Measurements from ENCODE around the gene TAF6.

The TAF6 gene

DNA sequence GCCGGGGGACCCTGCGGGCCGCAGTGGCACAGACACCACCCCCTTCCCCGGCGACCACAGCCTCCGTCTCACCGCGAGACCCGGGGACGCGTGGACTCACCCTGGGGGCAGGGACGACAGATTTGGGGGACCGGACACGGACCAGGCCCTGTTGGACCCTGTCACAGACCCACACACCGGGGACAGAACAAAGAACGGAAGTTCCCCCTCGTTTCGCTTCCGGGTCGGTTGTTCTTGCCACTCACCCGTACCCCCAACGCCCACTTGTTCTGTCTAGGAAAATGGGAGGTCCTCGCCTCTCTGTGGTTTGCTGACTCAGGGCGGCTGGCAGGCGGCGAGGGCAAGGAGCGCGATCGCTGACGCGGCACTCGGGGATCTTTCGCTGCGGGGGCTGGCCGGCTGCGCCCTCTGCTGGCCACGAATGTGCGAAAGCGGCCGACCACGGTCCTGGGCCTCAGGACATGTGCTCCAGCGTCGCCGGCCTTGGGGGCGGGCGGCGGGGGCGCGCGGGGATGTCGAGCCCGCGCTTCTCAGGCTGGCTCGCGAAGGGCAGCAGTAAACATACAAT, 37.5 kb downstream of the TAF6 start, which contains the start of gene ZNF3 (continued):
- TF ChIP-seq, protein P1, sequence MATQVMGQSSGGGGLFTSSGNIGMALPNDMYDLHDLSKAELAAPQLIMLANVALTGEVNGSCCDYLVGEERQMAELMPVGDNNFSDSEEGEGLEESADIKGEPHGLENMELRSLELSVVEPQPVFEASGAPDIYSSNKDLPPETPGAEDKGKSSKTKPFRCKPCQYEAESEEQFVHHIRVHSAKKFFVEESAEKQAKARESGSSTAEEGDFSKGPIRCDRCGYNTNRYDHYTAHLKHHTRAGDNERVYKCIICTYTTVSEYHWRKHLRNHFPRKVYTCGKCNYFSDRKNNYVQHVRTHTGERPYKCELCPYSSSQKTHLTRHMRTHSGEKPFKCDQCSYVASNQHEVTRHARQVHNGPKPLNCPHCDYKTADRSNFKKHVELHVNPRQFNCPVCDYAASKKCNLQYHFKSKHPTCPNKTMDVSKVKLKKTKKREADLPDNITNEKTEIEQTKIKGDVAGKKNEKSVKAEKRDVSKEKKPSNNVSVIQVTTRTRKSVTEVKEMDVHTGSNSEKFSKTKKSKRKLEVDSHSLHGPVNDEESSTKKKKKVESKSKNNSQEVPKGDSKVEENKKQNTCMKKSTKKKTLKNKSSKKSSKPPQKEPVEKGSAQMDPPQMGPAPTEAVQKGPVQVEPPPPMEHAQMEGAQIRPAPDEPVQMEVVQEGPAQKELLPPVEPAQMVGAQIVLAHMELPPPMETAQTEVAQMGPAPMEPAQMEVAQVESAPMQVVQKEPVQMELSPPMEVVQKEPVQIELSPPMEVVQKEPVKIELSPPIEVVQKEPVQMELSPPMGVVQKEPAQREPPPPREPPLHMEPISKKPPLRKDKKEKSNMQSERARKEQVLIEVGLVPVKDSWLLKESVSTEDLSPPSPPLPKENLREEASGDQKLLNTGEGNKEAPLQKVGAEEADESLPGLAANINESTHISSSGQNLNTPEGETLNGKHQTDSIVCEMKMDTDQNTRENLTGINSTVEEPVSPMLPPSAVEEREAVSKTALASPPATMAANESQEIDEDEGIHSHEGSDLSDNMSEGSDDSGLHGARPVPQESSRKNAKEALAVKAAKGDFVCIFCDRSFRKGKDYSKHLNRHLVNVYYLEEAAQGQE (tag by site-specific recombination; IDR thresholded peaks at IDR 0.05): peak; percentile 49
- peak; percentile 86 for TF ChIP-seq ZNF610 (tag by site-specific recombination; IDR thresholded peaks at IDR 0.05; ENCODE audit: borderline replicate concordance)
- TF ChIP-seq ZNF623 (tag by site-specific recombination; IDR thresholded peaks at IDR 0.05): no peak; the same call in 1 of the 2 replicates
- TF ChIP-seq BCL11A (tag by site-specific recombination; IDR thresholded peaks at IDR 0.05; ENCODE audit: low read depth): 0 out of 2 replicates have a peak, but pooled peaks have one; percentile 72
- TF ChIP-seq, protein P2, sequence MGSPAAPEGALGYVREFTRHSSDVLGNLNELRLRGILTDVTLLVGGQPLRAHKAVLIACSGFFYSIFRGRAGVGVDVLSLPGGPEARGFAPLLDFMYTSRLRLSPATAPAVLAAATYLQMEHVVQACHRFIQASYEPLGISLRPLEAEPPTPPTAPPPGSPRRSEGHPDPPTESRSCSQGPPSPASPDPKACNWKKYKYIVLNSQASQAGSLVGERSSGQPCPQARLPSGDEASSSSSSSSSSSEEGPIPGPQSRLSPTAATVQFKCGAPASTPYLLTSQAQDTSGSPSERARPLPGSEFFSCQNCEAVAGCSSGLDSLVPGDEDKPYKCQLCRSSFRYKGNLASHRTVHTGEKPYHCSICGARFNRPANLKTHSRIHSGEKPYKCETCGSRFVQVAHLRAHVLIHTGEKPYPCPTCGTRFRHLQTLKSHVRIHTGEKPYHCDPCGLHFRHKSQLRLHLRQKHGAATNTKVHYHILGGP (tag by site-specific recombination; IDR thresholded peaks at IDR 0.05): peak; percentile 75
- no peak for TF ChIP-seq ZNF514 (tag by site-specific recombination; IDR thresholded peaks at IDR 0.05)
- TF ChIP-seq, protein P3, sequence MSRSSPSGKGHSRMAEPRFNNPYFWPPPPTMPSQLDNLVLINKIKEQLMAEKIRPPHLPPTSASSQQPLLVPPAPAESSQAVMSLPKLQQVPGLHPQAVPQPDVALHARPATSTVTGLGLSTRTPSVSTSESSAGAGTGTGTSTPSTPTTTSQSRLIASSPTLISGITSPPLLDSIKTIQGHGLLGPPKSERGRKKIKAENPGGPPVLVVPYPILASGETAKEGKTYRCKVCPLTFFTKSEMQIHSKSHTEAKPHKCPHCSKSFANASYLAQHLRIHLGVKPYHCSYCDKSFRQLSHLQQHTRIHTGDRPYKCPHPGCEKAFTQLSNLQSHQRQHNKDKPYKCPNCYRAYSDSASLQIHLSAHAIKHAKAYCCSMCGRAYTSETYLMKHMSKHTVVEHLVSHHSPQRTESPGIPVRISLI (tag by site-specific recombination; IDR thresholded peaks at IDR 0.05): no peak
- peak; percentile 88 for TF ChIP-seq ZIC2 (tag by site-specific recombination; IDR thresholded peaks at IDR 0.05)
- no peak for TF ChIP-seq ZNF791 (tag by site-specific recombination; IDR thresholded peaks at IDR 0.05)
- peak; percentile 69; the same call in 1 of the 2 replicates for TF ChIP-seq ZNF843 (tag by site-specific recombination; IDR thresholded peaks at IDR 0.05)
- peak; percentile 100 for TF ChIP-seq ZEB2 (tag by site-specific recombination; IDR thresholded peaks at IDR 0.05)
- TF ChIP-seq ZNF785 (tag by site-specific recombination; IDR thresholded peaks at IDR 0.05): no peak
- no peak for TF ChIP-seq ZNF19 (tag by site-specific recombination; IDR thresholded peaks at IDR 0.05; ENCODE audit: low read depth)
- TF ChIP-seq ZNF157 (tag by site-specific recombination; IDR thresholded peaks at IDR 0.05): no peak
- TF ChIP-seq GLIS2 (tag by site-specific recombination; IDR thresholded peaks at IDR 0.05): peak; percentile 82
- peak; percentile 80 for TF ChIP-seq ZNF600 (tag by site-specific recombination; IDR thresholded peaks at IDR 0.05)
- peak; percentile 98 for TF ChIP-seq ZSCAN30 (tag by site-specific recombination; IDR thresholded peaks at IDR 0.05)
- TF ChIP-seq ZNF24 (tag by site-specific recombination; IDR thresholded peaks at IDR 0.05): peak; percentile 92
- no peak for TF ChIP-seq SETDB1 (IDR thresholded peaks at IDR 0.05; ENCODE audit: insufficient read length, low read length)
- no peak for TF ChIP-seq ZBTB1 (tag by site-specific recombination; IDR thresholded peaks at IDR 0.05)
- TF ChIP-seq, protein P4, sequence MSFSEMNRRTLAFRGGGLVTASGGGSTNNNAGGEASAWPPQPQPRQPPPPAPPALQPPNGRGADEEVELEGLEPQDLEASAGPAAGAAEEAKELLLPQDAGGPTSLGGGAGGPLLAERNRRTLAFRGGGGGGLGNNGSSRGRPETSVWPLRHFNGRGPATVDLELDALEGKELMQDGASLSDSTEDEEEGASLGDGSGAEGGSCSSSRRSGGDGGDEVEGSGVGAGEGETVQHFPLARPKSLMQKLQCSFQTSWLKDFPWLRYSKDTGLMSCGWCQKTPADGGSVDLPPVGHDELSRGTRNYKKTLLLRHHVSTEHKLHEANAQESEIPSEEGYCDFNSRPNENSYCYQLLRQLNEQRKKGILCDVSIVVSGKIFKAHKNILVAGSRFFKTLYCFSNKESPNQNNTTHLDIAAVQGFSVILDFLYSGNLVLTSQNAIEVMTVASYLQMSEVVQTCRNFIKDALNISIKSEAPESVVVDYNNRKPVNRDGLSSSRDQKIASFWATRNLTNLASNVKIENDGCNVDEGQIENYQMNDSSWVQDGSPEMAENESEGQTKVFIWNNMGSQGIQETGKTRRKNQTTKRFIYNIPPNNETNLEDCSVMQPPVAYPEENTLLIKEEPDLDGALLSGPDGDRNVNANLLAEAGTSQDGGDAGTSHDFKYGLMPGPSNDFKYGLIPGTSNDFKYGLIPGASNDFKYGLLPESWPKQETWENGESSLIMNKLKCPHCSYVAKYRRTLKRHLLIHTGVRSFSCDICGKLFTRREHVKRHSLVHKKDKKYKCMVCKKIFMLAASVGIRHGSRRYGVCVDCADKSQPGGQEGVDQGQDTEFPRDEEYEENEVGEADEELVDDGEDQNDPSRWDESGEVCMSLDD (tag by site-specific recombination; IDR thresholded peaks at IDR 0.05): peak; percentile 99
- no peak for TF ChIP-seq ZNF112 (tag by site-specific recombination; IDR thresholded peaks at IDR 0.05)
- TF ChIP-seq ZSCAN23 (tag by site-specific recombination; IDR thresholded peaks at IDR 0.05): 0 out of 2 replicates have a peak, but pooled peaks have one; percentile 17
- no peak for TF ChIP-seq ZNF366 (tag by site-specific recombination; conservative IDR thresholded peaks at IDR 0.05)
- TF ChIP-seq RBAK (tag by site-specific recombination; IDR thresholded peaks at IDR 0.05): no peak
- TF ChIP-seq KLF16 (tag by site-specific recombination; IDR thresholded peaks at IDR 0.05): peak; percentile 90
- TF ChIP-seq, protein P5, sequence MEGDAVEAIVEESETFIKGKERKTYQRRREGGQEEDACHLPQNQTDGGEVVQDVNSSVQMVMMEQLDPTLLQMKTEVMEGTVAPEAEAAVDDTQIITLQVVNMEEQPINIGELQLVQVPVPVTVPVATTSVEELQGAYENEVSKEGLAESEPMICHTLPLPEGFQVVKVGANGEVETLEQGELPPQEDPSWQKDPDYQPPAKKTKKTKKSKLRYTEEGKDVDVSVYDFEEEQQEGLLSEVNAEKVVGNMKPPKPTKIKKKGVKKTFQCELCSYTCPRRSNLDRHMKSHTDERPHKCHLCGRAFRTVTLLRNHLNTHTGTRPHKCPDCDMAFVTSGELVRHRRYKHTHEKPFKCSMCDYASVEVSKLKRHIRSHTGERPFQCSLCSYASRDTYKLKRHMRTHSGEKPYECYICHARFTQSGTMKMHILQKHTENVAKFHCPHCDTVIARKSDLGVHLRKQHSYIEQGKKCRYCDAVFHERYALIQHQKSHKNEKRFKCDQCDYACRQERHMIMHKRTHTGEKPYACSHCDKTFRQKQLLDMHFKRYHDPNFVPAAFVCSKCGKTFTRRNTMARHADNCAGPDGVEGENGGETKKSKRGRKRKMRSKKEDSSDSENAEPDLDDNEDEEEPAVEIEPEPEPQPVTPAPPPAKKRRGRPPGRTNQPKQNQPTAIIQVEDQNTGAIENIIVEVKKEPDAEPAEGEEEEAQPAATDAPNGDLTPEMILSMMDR (tag by site-specific recombination; IDR thresholded peaks at IDR 0.05): peak; percentile 98
- TF ChIP-seq ZNF133 (tag by site-specific recombination; IDR thresholded peaks at IDR 0.05): no peak
- TF ChIP-seq ZNF394 (tag by site-specific recombination; IDR thresholded peaks at IDR 0.05; ENCODE audit: borderline replicate concordance): peak; percentile 71
- TF ChIP-seq, protein P6, sequence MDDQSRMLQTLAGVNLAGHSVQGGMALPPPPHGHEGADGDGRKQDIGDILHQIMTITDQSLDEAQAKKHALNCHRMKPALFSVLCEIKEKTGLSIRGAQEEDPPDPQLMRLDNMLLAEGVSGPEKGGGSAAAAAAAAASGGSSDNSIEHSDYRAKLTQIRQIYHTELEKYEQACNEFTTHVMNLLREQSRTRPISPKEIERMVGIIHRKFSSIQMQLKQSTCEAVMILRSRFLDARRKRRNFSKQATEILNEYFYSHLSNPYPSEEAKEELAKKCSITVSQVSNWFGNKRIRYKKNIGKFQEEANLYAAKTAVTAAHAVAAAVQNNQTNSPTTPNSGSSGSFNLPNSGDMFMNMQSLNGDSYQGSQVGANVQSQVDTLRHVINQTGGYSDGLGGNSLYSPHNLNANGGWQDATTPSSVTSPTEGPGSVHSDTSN (CRISPR knock-in tag; IDR thresholded peaks at IDR 0.05): peak; percentile 91

Measured in HEK293 (cell line).